Erythroblast (primary cell): Measurements from ENCODE around the gene NTN5.
"Not testable (repeated sequence)": the region's sequence is repeated elsewhere in the genome, so short reads cannot be mapped to it uniquely, and the experiment has no call there.

Source experiments
- GATA1 ChIP-seq: IDR thresholded peaks from 2 replicates; pipeline ENCODE4 v1.6.1; 2011; ENCODE audit warnings: low read depth, mild to moderate bottlenecking, control low read depth, low read length, moderate library complexity
- POLR2A ChIP-seq: IDR thresholded peaks from 2 replicates; pipeline ENCODE4 v1.6.1; 2011; ENCODE audit warnings: mild to moderate bottlenecking, low read length

DNA sequence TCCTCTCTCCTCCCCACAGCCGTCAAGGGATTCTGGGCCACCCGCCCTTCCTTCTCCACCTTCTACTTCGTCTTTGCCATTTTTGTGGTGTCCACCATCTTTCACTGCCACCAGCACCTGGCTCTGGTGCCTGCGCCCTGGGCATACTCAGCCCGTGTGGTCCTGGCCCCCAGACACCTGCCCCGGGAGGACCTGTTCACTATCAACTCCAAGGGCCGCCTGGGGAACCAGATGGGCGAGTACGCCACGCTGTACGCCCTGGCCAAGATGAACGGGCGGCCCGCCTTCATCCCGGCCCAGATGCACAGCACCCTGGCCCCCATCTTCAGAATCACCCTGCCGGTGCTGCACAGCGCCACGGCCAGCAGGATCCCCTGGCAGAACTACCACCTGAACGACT, 7.2 kb upstream of the NTN5 start:
- not testable (repeated sequence) for TF ChIP-seq POLR2A, GATA1
